ENCODE measurements around the gene VPS26C. TPM values are rescaled to one million over a fixed set of nuclear protein-coding genes. Genes with fewer than 3 reads are reported as not detected.

VPS26C gene
- polyA plus RNA-seq, 1 experiment: 45.6 TPM

- Histone ChIP-seq H3K27me3 (ENCODE audit: control insufficient read depth, insufficient read depth, low read length) (no peaks in the 10 kb centered on the region), H3K9me3 (ENCODE audit: control insufficient read depth, insufficient read depth, low read length) (no peaks in the 10 kb centered on the region), H3K27ac (ENCODE audit: low read depth, low read length) (no peak overlapping the region), H3K4me3 (ENCODE audit: low read depth, low read length) (no peak overlapping the region)
- ChIA-PET CTCF (no interaction called here), POLR2A (no interaction called here)
- no peak for TF ChIP-seq CTCF (IDR thresholded peaks at IDR 0.05; ENCODE audit: low read depth, low read length)
- DNase-seq (ENCODE audit: low read depth, low spot score): no peak
Observed at GRCh38 chr21:37244501-37245095, 22.5 kb downstream of the VPS26C start.

GRCh38 chr21:37243961-37244360 is 23.2 kb downstream of the VPS26C start:
- no peaks in the 10 kb centered on the region for H3K9me3 ChIP-seq (ENCODE audit: control insufficient read depth, insufficient read depth, low read length)
- no peaks in the 10 kb centered on the region for H3K27me3 ChIP-seq (ENCODE audit: control insufficient read depth, insufficient read depth, low read length)
- ChIA-PET POLR2A (no interaction called here), CTCF (no interaction called here)
- no peak for TF ChIP-seq CTCF (IDR thresholded peaks at IDR 0.05; ENCODE audit: low read depth, low read length)
- H3K4me3 ChIP-seq (ENCODE audit: low read depth, low read length): no peak overlapping the region
- no peak overlapping the region for H3K27ac ChIP-seq (ENCODE audit: low read depth, low read length)
- DNase-seq (ENCODE audit: low read depth, low spot score): no peak

GRCh38 chr21:37241426-37241825 is 25.7 kb downstream of the VPS26C start:
- TF ChIP-seq CTCF (IDR thresholded peaks at IDR 0.05; ENCODE audit: low read depth, low read length): no peak
- no peaks in the 10 kb centered on the region for H3K27me3 ChIP-seq (ENCODE audit: control insufficient read depth, insufficient read depth, low read length)
- H3K4me3 ChIP-seq (ENCODE audit: low read depth, low read length): no peak overlapping the region
- no peak overlapping the region for H3K27ac ChIP-seq (ENCODE audit: low read depth, low read length)
- ChIA-PET CTCF (no interaction called here), POLR2A (no interaction called here)
- H3K9me3 ChIP-seq (ENCODE audit: control insufficient read depth, insufficient read depth, low read length): no peaks in the 10 kb centered on the region
- no peak for DNase-seq (ENCODE audit: low read depth, low spot score)

GRCh38 chr21:37240978-37241377 is 26.2 kb downstream of the VPS26C start:
- Histone ChIP-seq H3K4me3 (ENCODE audit: low read depth, low read length) (no peak overlapping the region), H3K27ac (ENCODE audit: low read depth, low read length) (no peak overlapping the region), H3K27me3 (ENCODE audit: control insufficient read depth, insufficient read depth, low read length) (no peaks in the 10 kb centered on the region), H3K9me3 (ENCODE audit: control insufficient read depth, insufficient read depth, low read length) (no peaks in the 10 kb centered on the region)
- TF ChIP-seq CTCF (IDR thresholded peaks at IDR 0.05; ENCODE audit: low read depth, low read length): no peak
- ChIA-PET CTCF (no interaction called here), POLR2A (no interaction called here)
- DNase-seq (ENCODE audit: low read depth, low spot score): no peak

GRCh38 chr21:37237764-37238163 is 29.4 kb downstream of the VPS26C start:
- no peak for TF ChIP-seq CTCF (IDR thresholded peaks at IDR 0.05; ENCODE audit: low read depth, low read length)
- Histone ChIP-seq H3K4me3 (ENCODE audit: low read depth, low read length) (no peak overlapping the region), H3K27ac (ENCODE audit: low read depth, low read length) (no peak overlapping the region), H3K9me3 (ENCODE audit: control insufficient read depth, insufficient read depth, low read length) (no peaks in the 10 kb centered on the region), H3K27me3 (ENCODE audit: control insufficient read depth, insufficient read depth, low read length) (no peaks in the 10 kb centered on the region)
- DNase-seq (ENCODE audit: low read depth, low spot score): no peak
- ChIA-PET CTCF (no interaction called here), POLR2A (no interaction called here)

Data from AG04450 (cell line).